ENCODE results near the gene IARS2. TPM values are rescaled to one million over a fixed set of nuclear protein-coding genes. Genes with fewer than 3 reads are reported as not detected.

IARS2 gene
- total RNA-seq, 2 donors from 2014 or later = 44.6 to 56.0 TPM

DNA sequence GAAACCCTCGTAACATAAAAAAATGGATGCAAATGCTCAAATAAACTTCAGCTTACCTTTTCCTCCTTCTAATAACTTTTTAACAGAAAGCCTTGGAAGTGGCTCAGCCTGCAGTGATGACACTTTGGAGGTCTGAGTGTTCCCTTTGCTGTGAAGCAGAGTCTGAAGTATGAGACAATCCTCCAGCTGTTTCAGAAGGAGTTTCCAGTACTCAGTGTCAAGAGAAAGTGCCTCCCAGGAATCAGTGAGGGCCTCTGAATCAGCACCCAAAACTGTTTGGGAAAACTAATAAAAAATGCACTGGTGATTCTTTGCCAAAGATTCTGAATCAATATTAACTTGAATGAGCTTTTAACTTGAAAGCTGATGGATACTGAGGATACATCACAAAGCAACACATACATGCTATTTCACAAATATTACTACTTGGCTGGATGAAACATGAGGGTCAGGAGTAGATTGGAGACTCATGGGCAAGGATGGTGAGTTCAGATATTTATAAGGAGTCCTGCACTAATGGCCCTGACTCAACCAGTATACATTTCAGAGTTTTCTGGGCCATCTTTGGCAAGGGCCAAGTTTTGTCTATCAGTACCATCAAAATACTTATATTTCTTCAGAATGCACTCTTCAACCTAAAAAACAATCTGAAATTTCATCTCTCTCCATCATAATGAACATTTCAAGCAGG lies 77.0 kb downstream of the IARS2 start:
- no peaks in the 10 kb centered on the region for H3K9me3 ChIP-seq
- peaks cover 32% of the 10 kb centered on the region for H3K36me3 ChIP-seq
- H3K27me3 ChIP-seq (replicated peaks; ENCODE audit: insufficient read depth) = no peaks in the 10 kb centered on the region
- no peaks in the 10 kb centered on the region for H3K4me1 ChIP-seq (ENCODE audit: control insufficient read depth in 1 of 2, low read depth in 2 of 2)
- DNase-seq (ENCODE audit: low spot score) (no peak), ATAC-seq (ENCODE audit: insufficient number of reproducible peaks, low FRiP score, low read depth) (no peak)
- H3K27ac ChIP-seq = no peak overlapping the region
- TF ChIP-seq, protein P1, sequence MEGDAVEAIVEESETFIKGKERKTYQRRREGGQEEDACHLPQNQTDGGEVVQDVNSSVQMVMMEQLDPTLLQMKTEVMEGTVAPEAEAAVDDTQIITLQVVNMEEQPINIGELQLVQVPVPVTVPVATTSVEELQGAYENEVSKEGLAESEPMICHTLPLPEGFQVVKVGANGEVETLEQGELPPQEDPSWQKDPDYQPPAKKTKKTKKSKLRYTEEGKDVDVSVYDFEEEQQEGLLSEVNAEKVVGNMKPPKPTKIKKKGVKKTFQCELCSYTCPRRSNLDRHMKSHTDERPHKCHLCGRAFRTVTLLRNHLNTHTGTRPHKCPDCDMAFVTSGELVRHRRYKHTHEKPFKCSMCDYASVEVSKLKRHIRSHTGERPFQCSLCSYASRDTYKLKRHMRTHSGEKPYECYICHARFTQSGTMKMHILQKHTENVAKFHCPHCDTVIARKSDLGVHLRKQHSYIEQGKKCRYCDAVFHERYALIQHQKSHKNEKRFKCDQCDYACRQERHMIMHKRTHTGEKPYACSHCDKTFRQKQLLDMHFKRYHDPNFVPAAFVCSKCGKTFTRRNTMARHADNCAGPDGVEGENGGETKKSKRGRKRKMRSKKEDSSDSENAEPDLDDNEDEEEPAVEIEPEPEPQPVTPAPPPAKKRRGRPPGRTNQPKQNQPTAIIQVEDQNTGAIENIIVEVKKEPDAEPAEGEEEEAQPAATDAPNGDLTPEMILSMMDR (IDR thresholded peaks at IDR 0.05) = no peak
- no peak overlapping the region for H3K4me3 ChIP-seq

DNA sequence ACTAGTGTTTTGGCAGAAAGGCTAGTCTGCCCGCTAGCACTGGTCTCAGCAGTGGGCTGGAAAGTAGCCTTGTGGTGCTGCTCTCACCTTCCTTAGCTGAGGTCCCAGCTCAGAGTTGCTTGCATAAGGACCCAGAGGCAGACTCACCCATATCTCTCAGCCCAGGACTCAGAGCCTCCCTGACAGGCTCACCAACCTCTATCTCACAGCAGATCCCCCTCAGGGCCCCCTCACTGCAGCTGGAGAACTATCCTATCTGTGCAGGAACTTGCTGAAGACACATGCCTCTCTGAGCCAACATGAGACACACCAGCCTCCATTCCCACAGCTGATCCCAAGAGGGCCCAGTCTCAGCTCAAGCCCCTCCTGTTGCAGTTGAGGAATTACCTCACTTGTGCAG lies 82.6 kb downstream of the IARS2 start:
- Histone ChIP-seq H3K36me3 (peaks cover 15% of the 10 kb centered on the region), H3K27me3 (replicated peaks; ENCODE audit: insufficient read depth) (no peaks in the 10 kb centered on the region), H3K4me1 (ENCODE audit: control insufficient read depth in 1 of 2, low read depth in 2 of 2) (no peaks in the 10 kb centered on the region), H3K9me3 (no peaks in the 10 kb centered on the region), H3K27ac (no peak overlapping the region), H3K4me3 (no peak overlapping the region)
- ATAC-seq (ENCODE audit: insufficient number of reproducible peaks, low FRiP score, low read depth) (no peak), DNase-seq (ENCODE audit: low spot score) (no peak)
- TF ChIP-seq, protein P1 (IDR thresholded peaks at IDR 0.05) = no peak

DNA sequence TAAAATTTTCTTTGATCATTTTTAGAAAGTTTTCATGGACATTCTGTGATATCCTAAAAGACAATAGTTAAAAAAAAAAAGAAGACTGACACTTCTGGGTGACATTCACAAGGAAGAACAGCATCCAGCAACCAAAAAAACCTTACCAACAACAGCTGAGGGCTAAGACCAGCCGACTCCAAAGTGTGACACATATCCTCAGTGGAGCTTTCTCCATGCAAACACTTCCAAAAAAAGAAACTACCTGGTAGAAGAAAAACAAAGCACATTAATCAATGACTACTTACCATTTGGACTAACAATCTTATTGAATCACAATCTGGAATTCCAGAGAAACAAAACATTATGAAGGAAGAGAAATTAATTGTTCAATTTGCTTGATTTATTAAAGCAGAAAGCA lies 88.2 kb downstream of the IARS2 start:
- Histone ChIP-seq H3K4me1 (ENCODE audit: control insufficient read depth in 1 of 2, low read depth in 2 of 2) (peaks cover 3 to 6% of the 10 kb centered on the region in 2 donors), H3K27me3 (replicated peaks; ENCODE audit: insufficient read depth) (no peaks in the 10 kb centered on the region), H3K9me3 (no peaks in the 10 kb centered on the region), H3K27ac (no peak overlapping the region), H3K4me3 (no peak overlapping the region), H3K36me3 (peaks cover 11% of the 10 kb centered on the region)
- TF ChIP-seq, protein P1 (IDR thresholded peaks at IDR 0.05) = no peak
- ATAC-seq (ENCODE audit: insufficient number of reproducible peaks, low FRiP score, low read depth) (no peak), DNase-seq (ENCODE audit: low spot score) (no peak)

DNA sequence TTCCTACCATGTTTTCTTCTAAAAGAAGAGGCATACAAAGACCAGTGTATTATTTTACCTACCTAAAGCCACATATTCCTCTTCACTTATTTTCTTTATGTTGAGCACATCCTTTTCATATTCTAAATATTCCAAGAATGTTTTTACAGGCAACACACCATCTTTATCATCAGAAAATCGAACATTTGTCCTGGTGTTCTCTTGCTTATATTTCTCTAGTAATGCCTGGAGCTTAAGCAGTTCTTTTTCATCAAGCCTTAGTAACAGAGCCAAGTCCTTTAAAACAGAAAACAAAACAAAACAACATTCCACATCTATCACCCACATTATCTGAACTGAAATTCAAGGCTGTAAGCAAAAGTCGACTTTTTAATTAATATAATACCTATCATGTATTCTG lies 88.7 kb downstream of the IARS2 start:
- TF ChIP-seq, protein P1 (IDR thresholded peaks at IDR 0.05) = no peak
- H3K27me3 ChIP-seq (replicated peaks; ENCODE audit: insufficient read depth) = no peaks in the 10 kb centered on the region
- DNase-seq (ENCODE audit: low spot score) (no peak), ATAC-seq (ENCODE audit: insufficient number of reproducible peaks, low FRiP score, low read depth) (no peak)
- no peaks in the 10 kb centered on the region for H3K9me3 ChIP-seq
- peaks cover 10% of the 10 kb centered on the region for H3K36me3 ChIP-seq
- peaks cover 3 to 6% of the 10 kb centered on the region in 2 donors for H3K4me1 ChIP-seq (ENCODE audit: control insufficient read depth in 1 of 2, low read depth in 2 of 2)
- no peak overlapping the region for H3K4me3 ChIP-seq
- H3K27ac ChIP-seq = no peak overlapping the region

DNA sequence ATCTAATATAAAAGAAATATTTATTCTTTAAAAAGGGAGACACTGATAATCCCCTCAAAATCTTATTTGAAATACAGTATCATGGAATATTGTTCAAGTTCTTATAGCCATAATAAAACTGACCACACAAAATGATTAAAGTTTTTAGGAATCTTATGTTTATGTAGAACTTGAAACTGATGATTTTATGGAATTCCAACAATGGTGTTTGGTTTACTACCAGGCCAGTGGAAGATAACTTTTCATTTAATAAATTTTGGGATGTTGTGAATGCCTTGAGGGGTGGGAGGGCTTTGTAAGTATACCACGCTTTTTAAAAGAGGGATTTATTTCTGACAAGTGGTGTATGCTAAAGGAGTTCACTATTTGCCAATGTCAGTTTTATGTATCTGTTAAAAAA lies 90.6 kb downstream of the IARS2 start:
- Histone ChIP-seq H3K36me3 (peaks cover 14% of the 10 kb centered on the region), H3K27ac (no peak overlapping the region), H3K4me1 (ENCODE audit: control insufficient read depth in 1 of 2, low read depth in 2 of 2) (peaks cover 3 to 6% of the 10 kb centered on the region in 2 donors), H3K9me3 (no peaks in the 10 kb centered on the region), H3K27me3 (replicated peaks; ENCODE audit: insufficient read depth) (no peaks in the 10 kb centered on the region), H3K4me3 (no peak overlapping the region)
- DNase-seq (ENCODE audit: low spot score) (no peak), ATAC-seq (ENCODE audit: insufficient number of reproducible peaks, low FRiP score, low read depth) (no peak)
- TF ChIP-seq, protein P1 (IDR thresholded peaks at IDR 0.05) = no peak
